Astrocyte (in vitro differentiated cells and primary cell): Measurements from ENCODE around the gene S100A16. TPM values are rescaled to one million over a fixed set of nuclear protein-coding genes. Genes with fewer than 3 reads are reported as not detected.
"Not testable (repeated sequence)": the region's sequence is repeated elsewhere in the genome, so short reads cannot be mapped to it uniquely, and the experiment has no call there.

Experiments
- DNase-seq: peaks from one replicate; pipeline ENCODE4 v3.0.0-alpha.2; 2010; ENCODE audit warnings: low read depth
- FAIRE-seq: peaks from 2 replicates; lab custom pipeline; 2011; peaks lifted over from hg19 to GRCh38; lab: Jason Lieb, UNC
- H2AFZ ChIP-seq: 2 replicates; pipeline ENCODE4 v1.6.0; 2012; ENCODE audit warnings: low read depth, low read length, inconsistent platforms
- H3K27ac ChIP-seq: 2 replicates; pipeline ENCODE4 v1.5.1; 2011; ENCODE audit warnings: low read depth, low read length, inconsistent platforms
- H3K27me3 ChIP-seq: 2 replicates; pipeline ENCODE4 v1.6.0; 2011; ENCODE audit warnings: low read length, inconsistent platforms; ENCODE audit not compliant: insufficient read depth
- H3K36me3 ChIP-seq: 2 replicates; pipeline ENCODE4 v1.5.1; 2011; ENCODE audit warnings: low read length, inconsistent platforms; ENCODE audit not compliant: insufficient read depth
- H3K4me1 ChIP-seq: 2 replicates; pipeline ENCODE4 v1.5.1; 2011; ENCODE audit warnings: low read length, inconsistent platforms; ENCODE audit not compliant: insufficient read depth
- H3K4me2 ChIP-seq: 2 replicates; pipeline ENCODE4 v1.6.0; 2012; ENCODE audit warnings: low read length, inconsistent platforms
- H3K4me3 ChIP-seq: 2 replicates; pipeline ENCODE4 v1.5.1; 2011; ENCODE audit warnings: low read depth, mild to moderate bottlenecking, low read length, inconsistent platforms; ENCODE audit not compliant: insufficient read depth
- H3K79me2 ChIP-seq: 2 replicates; pipeline ENCODE4 v1.6.0; 2012; ENCODE audit warnings: mild to moderate bottlenecking, low read length, inconsistent platforms; ENCODE audit not compliant: insufficient read depth
- H3K9ac ChIP-seq: 2 replicates; pipeline ENCODE4 v1.6.0; 2012; ENCODE audit warnings: mild to moderate bottlenecking, low read length, inconsistent platforms
- H3K9me3 ChIP-seq: 2 replicates; pipeline ENCODE4 v1.5.1; 2012; ENCODE audit warnings: low read depth, mild to moderate bottlenecking, low read length, inconsistent platforms; ENCODE audit not compliant: insufficient read depth
- H4K20me1 ChIP-seq: 2 replicates; pipeline ENCODE4 v1.6.0; 2012; ENCODE audit warnings: low read length, inconsistent platforms; ENCODE audit not compliant: insufficient read depth
- H3K27ac Mint-ChIP-seq: one replicate; pipeline ENCODE4 v1.8.0; 2021; ENCODE audit warnings: mild to moderate bottlenecking, mixed read lengths; ENCODE audit not compliant: unreplicated experiment
- H3K27me3 Mint-ChIP-seq: one replicate; pipeline ENCODE4 v1.8.0; 2021; ENCODE audit warnings: low read depth, mixed read lengths; ENCODE audit not compliant: unreplicated experiment
- H3K36me3 Mint-ChIP-seq: one replicate; pipeline ENCODE4 v1.8.0; 2021; ENCODE audit warnings: low read depth, mixed read lengths; ENCODE audit not compliant: unreplicated experiment
- H3K4me1 Mint-ChIP-seq: one replicate; pipeline ENCODE4 v1.8.0; 2021; ENCODE audit warnings: low read depth, mixed read lengths; ENCODE audit not compliant: unreplicated experiment
- H3K4me3 Mint-ChIP-seq: one replicate; pipeline ENCODE4 v1.8.0; 2021; ENCODE audit warnings: mild to moderate bottlenecking, moderate library complexity, mixed read lengths; ENCODE audit not compliant: unreplicated experiment
- H3K9me3 Mint-ChIP-seq: one replicate; pipeline ENCODE4 v1.8.0; 2021; ENCODE audit warnings: mild to moderate bottlenecking, mixed read lengths; ENCODE audit not compliant: unreplicated experiment
- CTCF ChIP-seq: IDR thresholded peaks from 2 replicates; pipeline ENCODE4 v1.5.1; 2011; ENCODE audit warnings: low read depth, mild to moderate bottlenecking, inconsistent platforms, low read length, moderate library complexity; ENCODE audit not compliant: insufficient read depth
- EZH2 ChIP-seq: IDR thresholded peaks from 2 replicates; pipeline ENCODE4 v1.6.1; 2012; ENCODE audit warnings: mild to moderate bottlenecking, low read length, inconsistent platforms; ENCODE audit not compliant: insufficient read depth
- total RNA-seq: library from RNA; stranded (reverse); gene quantifications from 2 replicates; pipeline ENCODE4 v1.2.1, GENCODE V29; 2021

Gene S100A16
- total RNA-seq, 1 donor from 2014 or later = 54.4 TPM

GRCh38 chr1:153592748-153593147 lies 20.2 kb downstream of the S100A16 start:
- Histone ChIP-seq H3K9me3 (no peaks in the 10 kb centered on the region), H2AFZ (no peak overlapping the region), H4K20me1 (no peaks in the 10 kb centered on the region), H3K27me3 (no peaks in the 10 kb centered on the region), H3K27ac (no peak overlapping the region), H3K9ac (peak overlapping the region; percentile 33), H3K79me2 (no peaks in the 10 kb centered on the region), H3K4me3 (no peak overlapping the region), H3K4me2 (peak overlapping the region; percentile 9), H3K4me1 (peaks cover 6% of the 10 kb centered on the region), H3K36me3 (no peaks in the 10 kb centered on the region)
- Mint-ChIP-seq H3K9me3 (peaks cover 2% of the 10 kb centered on the region), H3K4me3 (no peak overlapping the region), H3K4me1 (peaks cover 3% of the 10 kb centered on the region), H3K27ac (no peak overlapping the region), H3K36me3 (no peaks in the 10 kb centered on the region), H3K27me3 (no peaks in the 10 kb centered on the region)
- DNase-seq (no peak), FAIRE-seq (no peak)
- TF ChIP-seq CTCF (no peak), EZH2 (no peak)

DNA sequence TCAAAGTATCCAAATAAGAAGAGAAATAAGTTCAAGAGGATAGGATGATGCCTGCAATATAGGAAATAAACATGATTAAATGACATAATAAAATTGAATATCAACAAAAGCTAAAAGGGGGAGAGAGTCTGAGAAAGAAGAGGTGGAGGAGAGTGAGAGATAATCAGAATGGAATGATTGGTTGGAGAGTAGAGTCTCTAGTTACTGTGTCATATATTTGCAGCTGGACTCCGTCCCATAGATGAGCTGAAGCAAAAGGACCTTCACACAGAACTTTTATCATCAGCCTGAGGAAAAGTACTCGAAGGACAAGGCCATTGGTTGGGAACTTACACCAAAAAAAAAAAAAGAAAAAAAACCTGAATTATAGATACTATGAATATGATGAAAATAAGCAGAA lies 24.5 kb downstream of the S100A16 start:
- Mint-ChIP-seq H3K36me3 (no peaks in the 10 kb centered on the region), H3K4me1 (no peaks in the 10 kb centered on the region), H3K27me3 (no peaks in the 10 kb centered on the region), H3K9me3 (no peaks in the 10 kb centered on the region), H3K27ac (no peak overlapping the region), H3K4me3 (no peak overlapping the region)
- no peak for TF ChIP-seq EZH2
- TF ChIP-seq CTCF = no peak
- FAIRE-seq (no peak), DNase-seq (no peak)
- peaks cover 7% of the 10 kb centered on the region for H3K4me1 ChIP-seq
- no peaks in the 10 kb centered on the region for H3K27me3 ChIP-seq
- no peak overlapping the region for H3K4me2 ChIP-seq
- no peaks in the 10 kb centered on the region for H4K20me1 ChIP-seq
- no peak overlapping the region for H3K4me3 ChIP-seq
- H3K79me2 ChIP-seq = no peaks in the 10 kb centered on the region
- H3K36me3 ChIP-seq = no peaks in the 10 kb centered on the region
- no peaks in the 10 kb centered on the region for H3K9me3 ChIP-seq
- no peak overlapping the region for H3K27ac ChIP-seq
- H3K9ac ChIP-seq = no peak overlapping the region
- H2AFZ ChIP-seq = no peak overlapping the region

- FAIRE-seq, H4K20me1 ChIP-seq, H3K4me3 ChIP-seq, H3K79me2 ChIP-seq, H3K27me3 Mint-ChIP-seq, DNase-seq, H3K27ac Mint-ChIP-seq, H2AFZ ChIP-seq, H3K27me3 ChIP-seq, H3K27ac ChIP-seq, H3K4me1 Mint-ChIP-seq, H3K4me3 Mint-ChIP-seq, H3K36me3 Mint-ChIP-seq, H3K9ac ChIP-seq, H3K9me3 Mint-ChIP-seq, H3K4me1 ChIP-seq, H3K4me2 ChIP-seq, H3K9me3 ChIP-seq, H3K36me3 ChIP-seq: not testable (repeated sequence)
Measured at GRCh38 chr1:153588033-153588432, 24.9 kb downstream of the S100A16 start.
